ENCODE measurements around the gene SLITRK1.
A peak's percentile ranks its signal among the peaks of the same experiment; 100 is the strongest.

The SLITRK1 gene

GRCh38 chr13:83881917-83882605, at the start of gene SLITRK1:
Gene SLITRK1, minus strand, starts transcription at chr13:83882474. Its CDS starts 967 bp downstream, at chr13:83881507.
- Histone ChIP-seq H3K9ac (ENCODE audit: low read length) (no peak within 1 kb of the TSS), H3K4me1 (ENCODE audit: control insufficient read depth, insufficient read depth, low read length) (no peaks in the 10 kb centered on the region), H3K27me3 (ENCODE audit: control insufficient read depth, insufficient read depth, low read length) (no peaks in the 10 kb centered on the region), H3K4me3 (ENCODE audit: low read length) (peak within 1 kb of the TSS; percentile 13), H3K36me3 (ENCODE audit: control insufficient read depth, insufficient read depth, low read length) (no peaks in the 10 kb centered on the region), H3K27ac (ENCODE audit: low read depth, low read length) (no peak within 1 kb of the TSS)

- Histone ChIP-seq H3K36me3 (ENCODE audit: control insufficient read depth, insufficient read depth, low read length) (no peaks in the 10 kb centered on the region), H3K27me3 (ENCODE audit: control insufficient read depth, insufficient read depth, low read length) (no peaks in the 10 kb centered on the region), H3K27ac (ENCODE audit: low read depth, low read length) (no peak overlapping the region), H3K4me1 (ENCODE audit: control insufficient read depth, insufficient read depth, low read length) (no peaks in the 10 kb centered on the region), H3K4me3 (ENCODE audit: low read length) (no peak overlapping the region), H3K9ac (ENCODE audit: low read length) (no peak overlapping the region)
Observed at GRCh38 chr13:83929157-83929556, 46.9 kb upstream of the SLITRK1 start.

- no peak overlapping the region for H3K9ac ChIP-seq (ENCODE audit: low read length)
- no peaks in the 10 kb centered on the region for H3K27me3 ChIP-seq (ENCODE audit: control insufficient read depth, insufficient read depth, low read length)
- no peaks in the 10 kb centered on the region for H3K4me1 ChIP-seq (ENCODE audit: control insufficient read depth, insufficient read depth, low read length)
- no peaks in the 10 kb centered on the region for H3K36me3 ChIP-seq (ENCODE audit: control insufficient read depth, insufficient read depth, low read length)
- H3K27ac ChIP-seq (ENCODE audit: low read depth, low read length), result no peak overlapping the region
- H3K4me3 ChIP-seq (ENCODE audit: low read length), result no peak overlapping the region
Observed at GRCh38 chr13:83919775-83920174, 37.5 kb upstream of the SLITRK1 start.

GRCh38 chr13:83914368-83914767, 32.1 kb upstream of the SLITRK1 start:
- H3K27me3 ChIP-seq (ENCODE audit: control insufficient read depth, insufficient read depth, low read length), result no peaks in the 10 kb centered on the region
- H3K27ac ChIP-seq (ENCODE audit: low read depth, low read length), result no peak overlapping the region
- H3K9ac ChIP-seq (ENCODE audit: low read length), result no peak overlapping the region
- no peaks in the 10 kb centered on the region for H3K36me3 ChIP-seq (ENCODE audit: control insufficient read depth, insufficient read depth, low read length)
- H3K4me3 ChIP-seq (ENCODE audit: low read length), result no peak overlapping the region
- H3K4me1 ChIP-seq (ENCODE audit: control insufficient read depth, insufficient read depth, low read length), result no peaks in the 10 kb centered on the region

GRCh38 chr13:83907196-83907989, 25.1 kb upstream of the SLITRK1 start:
- H3K4me3 ChIP-seq (ENCODE audit: low read length), result no peak overlapping the region

GRCh38 chr13:83906240-83906820, 24.1 kb upstream of the SLITRK1 start:
- Histone ChIP-seq H3K27me3 (ENCODE audit: control insufficient read depth, insufficient read depth, low read length) (no peaks in the 10 kb centered on the region), H3K4me1 (ENCODE audit: control insufficient read depth, insufficient read depth, low read length) (no peaks in the 10 kb centered on the region)

More at GRCh38 chr13:83907196-83907989, 25.1 kb upstream of the SLITRK1 start:
- Histone ChIP-seq H3K27ac (ENCODE audit: low read depth, low read length) (no peak overlapping the region), H3K4me1 (ENCODE audit: control insufficient read depth, insufficient read depth, low read length) (no peaks in the 10 kb centered on the region), H3K9ac (ENCODE audit: low read length) (no peak overlapping the region), H3K36me3 (ENCODE audit: control insufficient read depth, insufficient read depth, low read length) (no peaks in the 10 kb centered on the region), H3K27me3 (ENCODE audit: control insufficient read depth, insufficient read depth, low read length) (no peaks in the 10 kb centered on the region)

GRCh38 chr13:83905641-83906040, 23.4 kb upstream of the SLITRK1 start:
- no peaks in the 10 kb centered on the region for H3K4me1 ChIP-seq (ENCODE audit: control insufficient read depth, insufficient read depth, low read length)
- H3K4me3 ChIP-seq (ENCODE audit: low read length), result no peak overlapping the region
- no peaks in the 10 kb centered on the region for H3K36me3 ChIP-seq (ENCODE audit: control insufficient read depth, insufficient read depth, low read length)
- H3K9ac ChIP-seq (ENCODE audit: low read length), result no peak overlapping the region
- no peaks in the 10 kb centered on the region for H3K27me3 ChIP-seq (ENCODE audit: control insufficient read depth, insufficient read depth, low read length)
- no peak overlapping the region for H3K27ac ChIP-seq (ENCODE audit: low read depth, low read length)

More at GRCh38 chr13:83906240-83906820, 24.1 kb upstream of the SLITRK1 start:
- Histone ChIP-seq H3K9ac (ENCODE audit: low read length) (no peak overlapping the region), H3K4me3 (ENCODE audit: low read length) (no peak overlapping the region), H3K27ac (ENCODE audit: low read depth, low read length) (no peak overlapping the region), H3K36me3 (ENCODE audit: control insufficient read depth, insufficient read depth, low read length) (no peaks in the 10 kb centered on the region)

- no peak overlapping the region for H3K9ac ChIP-seq (ENCODE audit: low read length)
- no peaks in the 10 kb centered on the region for H3K4me1 ChIP-seq (ENCODE audit: control insufficient read depth, insufficient read depth, low read length)
- H3K4me3 ChIP-seq (ENCODE audit: low read length), result no peak overlapping the region
- H3K27ac ChIP-seq (ENCODE audit: low read depth, low read length), result no peak overlapping the region
- no peaks in the 10 kb centered on the region for H3K36me3 ChIP-seq (ENCODE audit: control insufficient read depth, insufficient read depth, low read length)
- no peaks in the 10 kb centered on the region for H3K27me3 ChIP-seq (ENCODE audit: control insufficient read depth, insufficient read depth, low read length)
Observed at GRCh38 chr13:83895994-83896580, 13.8 kb upstream of the SLITRK1 start.

GRCh38 chr13:83890358-83890757, 8.1 kb upstream of the SLITRK1 start:
- Histone ChIP-seq H3K27me3 (ENCODE audit: control insufficient read depth, insufficient read depth, low read length) (no peaks in the 10 kb centered on the region), H3K4me3 (ENCODE audit: low read length) (no peak overlapping the region), H3K27ac (ENCODE audit: low read depth, low read length) (no peak overlapping the region), H3K36me3 (ENCODE audit: control insufficient read depth, insufficient read depth, low read length) (no peaks in the 10 kb centered on the region), H3K9ac (ENCODE audit: low read length) (no peak overlapping the region), H3K4me1 (ENCODE audit: control insufficient read depth, insufficient read depth, low read length) (no peaks in the 10 kb centered on the region)

- Histone ChIP-seq H3K4me1 (ENCODE audit: control insufficient read depth, insufficient read depth, low read length) (no peaks in the 10 kb centered on the region), H3K9ac (ENCODE audit: low read length) (no peak overlapping the region), H3K4me3 (ENCODE audit: low read length) (no peak overlapping the region), H3K27me3 (ENCODE audit: control insufficient read depth, insufficient read depth, low read length) (no peaks in the 10 kb centered on the region), H3K36me3 (ENCODE audit: control insufficient read depth, insufficient read depth, low read length) (no peaks in the 10 kb centered on the region), H3K27ac (ENCODE audit: low read depth, low read length) (no peak overlapping the region)
Observed at GRCh38 chr13:83884141-83884540, 1.9 kb upstream of the SLITRK1 start.

- Histone ChIP-seq H3K27ac (ENCODE audit: low read depth, low read length) (no peak overlapping the region), H3K27me3 (ENCODE audit: control insufficient read depth, insufficient read depth, low read length) (no peaks in the 10 kb centered on the region), H3K4me3 (ENCODE audit: low read length) (no peak overlapping the region), H3K36me3 (ENCODE audit: control insufficient read depth, insufficient read depth, low read length) (no peaks in the 10 kb centered on the region), H3K9ac (ENCODE audit: low read length) (no peak overlapping the region), H3K4me1 (ENCODE audit: control insufficient read depth, insufficient read depth, low read length) (no peaks in the 10 kb centered on the region)
Observed at GRCh38 chr13:83883061-83883523, 818 bp upstream of the SLITRK1 start.

- Histone ChIP-seq H3K9ac (ENCODE audit: low read length) (no peak overlapping the region), H3K4me1 (ENCODE audit: control insufficient read depth, insufficient read depth, low read length) (no peaks in the 10 kb centered on the region), H3K4me3 (ENCODE audit: low read length) (no peak overlapping the region), H3K36me3 (ENCODE audit: control insufficient read depth, insufficient read depth, low read length) (no peaks in the 10 kb centered on the region), H3K27ac (ENCODE audit: low read depth, low read length) (no peak overlapping the region), H3K27me3 (ENCODE audit: control insufficient read depth, insufficient read depth, low read length) (no peaks in the 10 kb centered on the region)
Observed at GRCh38 chr13:83882606-83882959, 309 bp upstream of the SLITRK1 start.
